Gastrocnemius medialis (tissue), 4 donors: ENCODE results near the gene KRT73.

Experiments used
- CTCF ChIP-seq, 5 experiments: fragments of 450-650 bp in 3 of 5; fragments of 200-600 bp in 2 of 5; sonication (generic) in 2 of 5; IDR thresholded peaks in 4 of 5; conservative IDR thresholded peaks in 1 of 5; 1 replicate in 4 of 5; 2 replicates in 1 of 5; pipeline ENCODE4 v1.5.1; 2016 to 2019; ENCODE audit warnings: antibody characterized with exemption in 5 of 5, mild to moderate bottlenecking in 3 of 5, moderate library complexity in 3 of 5
- POLR2A ChIP-seq, 2 donors: fragments of 450-650 bp; IDR thresholded peaks; one replicate each; pipeline ENCODE4 v1.6.1; 2017; ENCODE audit warnings: antibody characterized with exemption in 2 of 2, mild to moderate bottlenecking in 2 of 2, moderate library complexity in 2 of 2

- TF ChIP-seq CTCF (IDR thresholded peaks at IDR 0.05 in 4 of 5, conservative IDR thresholded peaks at IDR 0.05 in 1 of 5) (no peak), POLR2A (IDR thresholded peaks at IDR 0.05) (no peak)
Measured at GRCh38 chr12:52631676-52632459, 13.5 kb upstream of the KRT73 start.
